PC-9 (cell line): Measurements from ENCODE around the gene ZDHHC8. TPM values are rescaled to one million over a fixed set of nuclear protein-coding genes. Genes with fewer than 3 reads are reported as not detected.

Source experiments
- BruUV-seq: library from RNA; stranded (reverse); fragments of 400-500 nt; replicated peaks from 2 replicates; lab custom pipeline; 2021; lab: Mats Ljungman, UMichigan
- CTCF ChIA-PET: fragments of 300-600 bp; sonication (Branson Sonifier 250); formaldehyde crosslinking; loops from one replicate; lab custom pipeline; 2022; ENCODE audit warnings: antibody characterized with exemption; lab: Charles Lee
- POLR2A ChIA-PET: fragments of 300-600 bp; sonication (Branson Sonifier 250); formaldehyde crosslinking; loops from one replicate; lab custom pipeline; 2022; ENCODE audit warnings: antibody characterized with exemption; ENCODE audit not compliant: unreplicated experiment; lab: Charles Lee
- DNase-seq, 2 experiments: peaks; one replicate each; pipeline versions ENCODE4 v3.0.0 to v3.0.0-alpha.2; 2015 to 2022; ENCODE audit warnings: mixed read lengths in 1 of 2
- H2AFZ ChIP-seq: fragments of 200-600 bp; sonication (generic); 2 replicates; pipeline ENCODE4 v1.8.1; 2017; ENCODE audit warnings: antibody characterized with exemption
- H3F3A ChIP-seq: fragments of 200-600 bp; sonication (generic); 2 replicates; pipeline ENCODE4 v1.8.1; 2017; ENCODE audit warnings: antibody characterized with exemption, mild to moderate bottlenecking, low read depth; ENCODE audit not compliant: insufficient read depth
- H3K27ac ChIP-seq: fragments of 200-600 bp; sonication (generic); 2 replicates; pipeline ENCODE4 v1.6.1; 2016; ENCODE audit warnings: mixed run types
- H3K27me3 ChIP-seq: fragments of 200-600 bp; sonication (generic); 2 replicates; pipeline ENCODE4 v1.6.1; 2016; ENCODE audit warnings: low read depth, mixed run types; ENCODE audit not compliant: insufficient read depth
- H3K36me3 ChIP-seq: fragments of 200-600 bp; sonication (generic); 2 replicates; pipeline ENCODE4 v1.6.1; 2016; ENCODE audit warnings: low read depth, mixed run types
- H3K4me1 ChIP-seq: fragments of 200-600 bp; sonication (generic); replicated peaks from 2 replicates; pipeline ENCODE4 v1.6.1; 2016; ENCODE audit warnings: mixed run types; ENCODE audit not compliant: insufficient read depth
- H3K4me2 ChIP-seq: fragments of 200-600 bp; sonication (generic); 2 replicates; pipeline ENCODE4 v1.6.1; 2017; ENCODE audit warnings: mixed run types
- H3K4me3 ChIP-seq: fragments of 200-600 bp; sonication (generic); 2 replicates; pipeline ENCODE4 v1.6.1; 2016; ENCODE audit warnings: mixed run types
- H3K79me2 ChIP-seq: fragments of 200-600 bp; sonication (generic); 2 replicates; pipeline ENCODE4 v1.6.1; 2017; ENCODE audit warnings: low read depth, mixed run types
- H3K9me2 ChIP-seq: fragments of 200-600 bp; sonication (generic); 2 replicates; pipeline ENCODE4 v1.8.1; 2017; ENCODE audit warnings: mild to moderate bottlenecking; ENCODE audit not compliant: insufficient read depth
- H3K9me3 ChIP-seq: fragments of 200-600 bp; sonication (generic); 2 replicates; pipeline ENCODE4 v1.8.1; 2016; ENCODE audit warnings: low read depth; ENCODE audit not compliant: insufficient read depth
- H4K20me1 ChIP-seq: fragments of 200-600 bp; sonication (generic); 2 replicates; pipeline ENCODE4 v1.8.1; 2017; ENCODE audit not compliant: insufficient read depth
- EZH2 ChIP-seq: fragments of 200-600 bp; sonication (generic); IDR thresholded peaks from 2 replicates; pipeline ENCODE4 v1.8.0; 2017; ENCODE audit warnings: antibody characterized with exemption, low read depth
- intact Hi-C: fragments of 100-400 bp; cut with micrococcal nuclease; formaldehyde crosslinking; loops from one replicate; pipeline ENCODE4 v1.10.0; 2022; ENCODE audit not compliant: unreplicated experiment
- total RNA-seq: library from RNA; stranded (reverse); gene quantifications from 2 replicates; pipeline ENCODE4 v1.2.3, GENCODE V29; 2021
- TF ChIP-seq, protein P1 (sequence below): fragments of 200-600 bp; sonication (generic); conservative IDR thresholded peaks from 2 replicates; pipeline ENCODE4 v1.6.1; 2017; ENCODE audit warnings: mixed run types, antibody characterized with exemption, mild to moderate bottlenecking, moderate library complexity

Gene ZDHHC8
- total RNA-seq, 1 experiment from 2014 or later, result 34.4 TPM

DNA sequence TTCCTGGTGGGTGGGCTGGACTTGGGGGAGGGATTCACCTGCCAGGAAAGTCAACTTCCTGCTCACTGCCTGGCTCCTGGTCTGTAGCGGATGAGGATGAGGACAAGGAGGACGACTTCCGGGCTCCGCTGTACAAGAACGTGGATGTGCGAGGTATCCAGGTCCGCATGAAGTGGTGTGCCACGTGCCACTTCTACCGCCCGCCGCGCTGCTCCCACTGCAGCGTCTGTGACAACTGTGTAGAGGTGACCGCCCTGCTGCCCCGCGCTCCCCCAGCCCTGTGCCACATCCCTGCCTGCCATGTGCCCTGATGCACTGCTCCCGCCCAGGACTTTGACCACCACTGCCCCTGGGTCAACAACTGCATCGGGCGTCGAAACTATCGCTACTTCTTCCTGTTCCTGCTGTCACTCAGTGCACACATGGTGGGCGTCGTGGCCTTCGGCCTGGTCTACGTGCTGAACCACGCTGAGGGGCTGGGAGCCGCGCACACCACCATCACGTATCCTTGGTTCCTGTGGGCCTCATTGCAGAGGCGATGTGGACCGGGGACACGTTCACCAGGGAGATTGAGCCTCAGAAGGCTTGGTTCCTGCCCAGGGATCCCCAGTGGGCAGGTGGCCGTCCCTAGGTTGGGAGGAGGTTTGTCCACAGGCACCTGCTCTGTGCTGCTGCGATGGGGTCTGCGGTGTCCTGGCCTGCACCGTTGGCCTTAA, 7.9 kb downstream of the ZDHHC8 start:
- CTCF ChIA-PET, result no interaction called here
- BruUV-seq, result no TSS peak
- H4K20me1 ChIP-seq, result peaks cover 7% of the 10 kb centered on the region; the same call in 1 of the 2 replicates

DNA sequence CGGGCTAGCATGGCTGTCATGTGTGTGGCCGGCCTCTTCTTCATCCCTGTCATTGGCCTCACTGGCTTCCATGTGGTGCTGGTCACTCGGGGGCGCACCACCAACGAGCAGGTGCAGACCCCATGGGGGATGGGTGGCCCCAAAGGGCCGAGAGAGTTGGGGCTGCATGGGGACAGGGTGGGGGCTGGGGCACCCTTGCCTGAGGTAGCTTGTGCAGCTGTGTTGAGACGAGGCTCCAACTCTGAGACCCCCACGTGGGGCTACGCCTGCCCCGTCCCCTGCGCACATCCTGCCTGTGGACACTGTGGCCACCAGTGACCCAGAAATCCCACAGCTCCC, 8.5 kb downstream of the ZDHHC8 start:
- H3K9me2 ChIP-seq, result no peaks in the 10 kb centered on the region
- TF ChIP-seq, protein P1, sequence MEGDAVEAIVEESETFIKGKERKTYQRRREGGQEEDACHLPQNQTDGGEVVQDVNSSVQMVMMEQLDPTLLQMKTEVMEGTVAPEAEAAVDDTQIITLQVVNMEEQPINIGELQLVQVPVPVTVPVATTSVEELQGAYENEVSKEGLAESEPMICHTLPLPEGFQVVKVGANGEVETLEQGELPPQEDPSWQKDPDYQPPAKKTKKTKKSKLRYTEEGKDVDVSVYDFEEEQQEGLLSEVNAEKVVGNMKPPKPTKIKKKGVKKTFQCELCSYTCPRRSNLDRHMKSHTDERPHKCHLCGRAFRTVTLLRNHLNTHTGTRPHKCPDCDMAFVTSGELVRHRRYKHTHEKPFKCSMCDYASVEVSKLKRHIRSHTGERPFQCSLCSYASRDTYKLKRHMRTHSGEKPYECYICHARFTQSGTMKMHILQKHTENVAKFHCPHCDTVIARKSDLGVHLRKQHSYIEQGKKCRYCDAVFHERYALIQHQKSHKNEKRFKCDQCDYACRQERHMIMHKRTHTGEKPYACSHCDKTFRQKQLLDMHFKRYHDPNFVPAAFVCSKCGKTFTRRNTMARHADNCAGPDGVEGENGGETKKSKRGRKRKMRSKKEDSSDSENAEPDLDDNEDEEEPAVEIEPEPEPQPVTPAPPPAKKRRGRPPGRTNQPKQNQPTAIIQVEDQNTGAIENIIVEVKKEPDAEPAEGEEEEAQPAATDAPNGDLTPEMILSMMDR, result no peak
- TF ChIP-seq EZH2, result no peak
- POLR2A ChIA-PET, result no interaction called here
- CTCF ChIA-PET, result no interaction called here
- BruUV-seq, result no TSS peak
- H3K4me1 ChIP-seq, result no peaks in the 10 kb centered on the region
- no peaks in the 10 kb centered on the region for H3K79me2 ChIP-seq
- H4K20me1 ChIP-seq, result peaks cover 2% of the 10 kb centered on the region; the same call in 1 of the 2 replicates
- H3K36me3 ChIP-seq, result no peaks in the 10 kb centered on the region
- DNase-seq, result no peak
- intact Hi-C loops, result no loop called here
- H3K9me3 ChIP-seq, result no peaks in the 10 kb centered on the region
- no peak overlapping the region for H3K4me2 ChIP-seq
- H2AFZ ChIP-seq, result no peak overlapping the region
- H3F3A ChIP-seq, result no peaks in the 10 kb centered on the region
- no peaks in the 10 kb centered on the region for H3K27me3 ChIP-seq
- H3K27ac ChIP-seq, result no peak overlapping the region
- H3K4me3 ChIP-seq, result no peak overlapping the region

More for the DNA sequence above, 7.9 kb downstream of the ZDHHC8 start:
- no peak overlapping the region for H3K4me2 ChIP-seq
- no peak for DNase-seq
- no peaks in the 10 kb centered on the region for H3K9me3 ChIP-seq
- no peaks in the 10 kb centered on the region for H3K9me2 ChIP-seq
- H3K36me3 ChIP-seq, result no peaks in the 10 kb centered on the region
- H2AFZ ChIP-seq, result no peak overlapping the region
- TF ChIP-seq EZH2, result no peak
- TF ChIP-seq, protein P1, result no peak
- intact Hi-C loops, result no loop called here
- no peaks in the 10 kb centered on the region for H3K79me2 ChIP-seq
- no peak overlapping the region for H3K27ac ChIP-seq
- H3F3A ChIP-seq, result no peaks in the 10 kb centered on the region
- POLR2A ChIA-PET, result no interaction called here
- H3K27me3 ChIP-seq, result no peaks in the 10 kb centered on the region
- no peak overlapping the region for H3K4me3 ChIP-seq
- no peaks in the 10 kb centered on the region for H3K4me1 ChIP-seq

DNA sequence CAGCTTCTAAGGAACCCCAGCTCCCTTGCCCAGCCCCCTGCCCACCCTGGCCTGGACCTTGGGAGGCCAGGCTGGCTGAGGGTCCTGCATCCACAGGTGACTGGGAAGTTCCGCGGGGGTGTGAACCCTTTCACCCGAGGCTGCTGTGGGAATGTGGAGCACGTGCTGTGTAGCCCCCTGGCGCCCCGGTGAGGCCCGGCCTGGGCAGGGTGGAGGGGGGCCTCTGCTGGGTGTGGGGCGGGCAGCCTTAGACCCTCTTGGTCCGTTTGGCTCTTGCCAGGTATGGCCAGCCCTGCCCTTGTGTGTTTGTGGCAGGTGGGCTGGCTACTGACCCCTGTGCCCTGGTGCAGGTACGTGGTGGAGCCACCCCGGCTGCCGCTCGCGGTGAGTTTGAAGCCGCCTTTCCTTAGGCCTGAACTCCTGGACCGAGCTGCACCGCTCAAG, 8.9 kb downstream of the ZDHHC8 start:
- ChIA-PET POLR2A (no interaction called here), CTCF (no interaction called here)
- Histone ChIP-seq H3K9me3 (no peaks in the 10 kb centered on the region), H3K4me3 (no peak overlapping the region), H3K27me3 (no peaks in the 10 kb centered on the region), H3K4me1 (no peaks in the 10 kb centered on the region), H4K20me1 (no peaks in the 10 kb centered on the region), H3K4me2 (no peak overlapping the region), H3F3A (no peaks in the 10 kb centered on the region), H3K9me2 (no peaks in the 10 kb centered on the region), H3K79me2 (no peaks in the 10 kb centered on the region), H3K36me3 (no peaks in the 10 kb centered on the region), H2AFZ (no peak overlapping the region), H3K27ac (no peak overlapping the region)
- no peak for DNase-seq
- intact Hi-C loops, result no loop called here
- TF ChIP-seq, protein P1, result no peak
- TF ChIP-seq EZH2, result no peak
- BruUV-seq, result no TSS peak
